ENCODE results near the gene DDAH1.

- TF ChIP-seq CTCF (IDR thresholded peaks at IDR 0.05): no peak
- no peak for TF ChIP-seq POLR2A (IDR thresholded peaks at IDR 0.05)
Observed at GRCh38 chr1:85330711-85331290, 134.2 kb downstream of the DDAH1 start.
